Suppressor macrophage treated with lipopolysaccharide for 1 hour (primary cell): Measurements from ENCODE around the gene AVP.

Source experiments
- DNase-seq, 3 donors: peaks; one replicate each; pipeline ENCODE4 v3.0.0-alpha.2; 2020 to 2022

The AVP gene

GRCh38 chr20:3047486-3048419 lies 36.8 kb downstream of the AVP start:
- no peak for DNase-seq

- DNase-seq = no peak
Observed at GRCh38 chr20:3046677-3047462, 37.7 kb downstream of the AVP start.

- DNase-seq = peak; percentile 89 to 97 (median 93)
Observed at GRCh38 chr20:3045816-3046676, 38.5 kb downstream of the AVP start, which contains the start of gene MRPS26. Gene MRPS26, plus strand, starts transcription at chr20:3046052. Its CDS starts 17 bp downstream, at chr20:3046069.

DNA sequence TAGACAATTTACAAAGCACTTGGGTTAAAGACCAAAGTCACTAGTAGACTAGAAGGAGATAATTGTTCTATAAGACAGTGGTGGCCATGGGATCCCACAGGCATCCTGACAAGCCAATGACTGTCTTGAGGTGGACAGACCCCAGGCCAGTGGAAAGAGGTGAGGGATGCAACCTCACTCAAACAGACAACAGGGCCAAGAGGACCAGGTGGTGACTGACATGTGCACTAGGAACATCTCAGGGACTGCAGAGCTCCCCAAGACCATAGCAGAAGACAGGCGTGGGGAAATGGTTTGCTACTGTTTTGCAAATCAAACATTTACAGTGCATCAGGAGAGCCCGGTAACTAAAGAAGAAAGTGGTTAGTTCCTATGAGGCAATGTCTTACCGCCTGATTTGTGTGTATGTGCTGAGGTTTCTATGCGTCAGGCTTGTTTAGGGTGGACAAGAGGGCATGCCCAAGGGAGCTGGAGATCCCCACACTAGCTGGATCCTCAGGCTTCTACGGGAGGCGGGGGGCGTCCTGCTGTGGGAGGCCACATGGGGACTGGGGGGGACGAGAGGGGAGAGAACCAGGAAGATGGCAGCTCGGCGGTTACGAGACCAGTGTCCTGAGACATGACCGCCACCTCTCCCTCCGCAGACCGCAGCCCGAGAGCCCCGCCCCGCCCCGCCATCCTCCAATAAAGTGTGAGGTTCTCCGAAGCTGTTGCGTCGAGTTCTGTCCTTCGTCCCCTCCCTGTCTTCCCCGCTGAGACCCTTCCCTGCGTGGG lies 39.3 kb downstream of the AVP start:
- peak; percentile 58 to 85 (median 77) for DNase-seq

DNA sequence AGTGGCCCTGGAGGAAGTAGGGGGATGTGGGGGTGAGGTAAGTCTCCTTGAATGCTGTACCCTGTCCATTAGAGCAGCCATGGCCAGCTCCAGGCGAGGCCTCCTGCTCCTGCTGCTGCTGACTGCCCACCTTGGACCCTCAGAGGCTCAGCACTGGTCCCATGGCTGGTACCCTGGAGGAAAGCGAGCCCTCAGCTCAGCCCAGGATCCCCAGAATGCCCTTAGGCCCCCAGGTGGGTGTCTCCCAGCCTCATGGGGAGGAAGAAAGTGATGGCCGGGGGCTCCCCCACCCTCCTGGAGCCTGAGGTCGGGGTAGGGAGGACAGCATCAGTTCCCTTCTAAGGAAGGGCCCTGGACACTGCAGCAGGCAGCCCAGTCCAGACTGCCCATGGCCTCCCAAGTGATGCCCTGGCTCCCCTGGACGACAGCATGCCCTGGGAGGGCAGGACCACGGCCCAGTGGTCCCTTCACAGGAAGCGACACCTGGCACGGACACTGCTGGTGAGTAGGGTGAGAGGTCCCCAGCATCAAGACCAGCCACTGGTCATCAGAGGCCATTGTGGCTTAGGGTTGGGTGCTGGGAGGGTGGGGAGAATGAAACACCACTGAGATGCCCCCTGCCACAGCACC lies 40.1 kb downstream of the AVP start:
- DNase-seq = no peak

DNA sequence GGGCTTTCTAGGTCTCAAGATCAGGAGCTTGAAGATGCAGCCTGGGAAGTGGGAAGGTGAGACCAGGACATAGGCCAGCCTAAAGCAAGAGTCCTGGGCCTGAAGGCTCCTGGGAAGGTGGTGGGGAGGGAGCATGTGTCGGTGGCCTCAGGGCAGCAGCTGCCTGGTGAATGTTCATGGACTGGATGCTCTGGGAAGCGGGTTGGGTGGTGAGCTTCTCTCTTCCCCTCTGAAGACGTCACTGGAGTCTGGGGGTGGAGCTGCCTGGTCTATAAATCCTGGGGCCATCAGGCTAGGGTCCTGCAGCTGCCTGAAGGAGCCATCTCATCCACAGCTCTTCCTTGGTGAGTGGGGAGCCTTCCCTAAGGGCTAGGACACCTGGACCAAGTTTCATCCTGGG lies 41.2 kb downstream of the AVP start, which contains the start of gene GNRH2:
GNRH2 (plus strand) TSS at position 301 of the 400 bp plus-strand sequence. CDS start 793 bp downstream, outside the sequence.
- DNase-seq = no peak

- DNase-seq = no peak
Observed at GRCh38 chr20:3042625-3043024, 41.9 kb downstream of the AVP start.

DNA sequence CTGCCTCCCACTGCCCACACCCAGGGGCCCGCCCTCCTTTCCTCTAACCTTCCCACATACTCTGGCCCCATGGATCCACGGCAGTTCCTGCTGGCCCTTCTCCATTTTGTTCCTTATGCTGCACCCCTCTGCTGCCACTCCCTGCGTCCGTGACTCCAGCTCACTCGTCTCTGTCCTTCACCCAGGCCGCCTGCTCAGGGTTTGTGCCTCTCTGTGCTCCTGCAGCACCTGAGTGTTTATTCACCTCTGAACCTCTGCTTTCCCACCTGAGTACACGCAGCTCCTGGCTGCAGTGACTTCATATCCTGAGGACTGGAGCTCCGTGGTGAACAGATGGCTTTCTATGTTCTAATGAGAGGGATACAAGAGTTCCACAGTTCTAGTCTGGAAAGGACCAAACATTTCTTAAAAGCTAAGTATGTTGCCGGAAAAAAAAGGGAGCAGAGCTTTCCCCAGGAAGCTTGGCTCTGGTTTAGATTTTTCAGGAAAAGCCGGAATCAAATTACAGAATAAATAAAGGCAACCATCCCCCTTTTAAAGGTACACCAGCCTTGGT lies 42.6 kb downstream of the AVP start:
- no peak for DNase-seq

GRCh38 chr20:3040086-3040485 lies 44.4 kb downstream of the AVP start:
- DNase-seq = no peak

- DNase-seq = no peak
Observed at GRCh38 chr20:3039426-3039825, 45.1 kb downstream of the AVP start.

GRCh38 chr20:3038454-3038853 lies 46.1 kb downstream of the AVP start:
- no peak for DNase-seq

GRCh38 chr20:3037654-3038053 lies 46.9 kb downstream of the AVP start:
- no peak for DNase-seq

GRCh38 chr20:3032624-3033023 lies 51.9 kb downstream of the AVP start:
- DNase-seq = no peak
